SH-SY5Y (cell line): ENCODE data around the gene CBL.

Source experiments
- GATA2 ChIP-seq: IDR thresholded peaks from 2 replicates; pipeline ENCODE4 v1.6.1; 2011; ENCODE audit warnings: mild to moderate bottlenecking, low read depth, low read length
- GATA3 ChIP-seq: IDR thresholded peaks from 2 replicates; pipeline ENCODE4 v1.6.1; 2011; ENCODE audit warnings: low read depth, mild to moderate bottlenecking, low read length, moderate library complexity

GRCh38 chr11:119336744-119337469, 130.8 kb downstream of the CBL start:
- TF ChIP-seq GATA3 (no peak), GATA2 (no peak)
